K562 (cell line): ENCODE results near the gene TRIM33. TPM values are rescaled to one million over a fixed set of nuclear protein-coding genes. Genes with fewer than 3 reads are reported as not detected.
A peak's percentile ranks its signal among the peaks of the same experiment; 100 is the strongest.

Experiments used
- AFF4 ChIP-seq: sonication (generic); formaldehyde crosslinking; IDR thresholded peaks from 2 replicates; pipeline ENCODE4 v1.8.0; 2023; ENCODE audit warnings: mild to moderate bottlenecking, missing genetic modification reagents
- CTCF ChIP-seq, 3 experiments: IDR thresholded peaks in 2 of 3; conservative IDR thresholded peaks in 1 of 3; 2 replicates each; pipeline ENCODE4 v1.5.1; 2011 to 2012; ENCODE audit warnings: low read length in 3 of 3, mild to moderate bottlenecking in 3 of 3, control low read depth in 2 of 3, improper control_type of control experiment in 1 of 3, inconsistent platforms in 1 of 3, low read depth in 1 of 3, mixed read lengths in 1 of 3, moderate library complexity in 1 of 3; ENCODE audit not compliant: insufficient read depth in 2 of 3
- HINFP ChIP-seq: fragments of 450-650 bp; conservative IDR thresholded peaks from 2 replicates; pipeline ENCODE4 v1.6.1; 2016; ENCODE audit warnings: missing genetic modification characterization, low read depth, mild to moderate bottlenecking, control low read depth, missing compliant biosample characterization
- HIVEP1 ChIP-seq: fragments of 250-450 bp; sonication (Bioruptor Pico); IDR thresholded peaks from 2 replicates; pipeline ENCODE4 v1.4.0; 2020; ENCODE audit warnings: mild to moderate bottlenecking
- HOXB6 ChIP-seq: fragments of 250-450 bp; sonication (Bioruptor Pico); IDR thresholded peaks from 2 replicates; pipeline ENCODE4 v1.5.1; 2022; ENCODE audit warnings: mild to moderate bottlenecking, borderline replicate concordance
- MCM7 ChIP-seq, 2 experiments: fragments of 450-650 bp; IDR thresholded peaks; 2 replicates each; pipeline ENCODE4 v1.6.1; 2016 to 2018
- PATZ1 ChIP-seq: fragments of 250-450 bp; sonication (Bioruptor Pico); IDR thresholded peaks from 2 replicates; pipeline ENCODE4 v1.5.0; 2020; ENCODE audit warnings: mild to moderate bottlenecking, borderline replicate concordance
- TAF15 ChIP-seq: fragments of 200-400 bp; formaldehyde crosslinking; IDR thresholded peaks from 2 replicates; pipeline ENCODE4 v1.6.1; 2017; ENCODE audit warnings: mild to moderate bottlenecking, low read depth, low read length, moderate library complexity
- ZBTB33 ChIP-seq: sonication (generic); formaldehyde crosslinking; IDR thresholded peaks from 2 replicates; pipeline ENCODE4 v1.8.1; 2023; ENCODE audit warnings: mild to moderate bottlenecking, missing genetic modification reagents
- ZKSCAN8 ChIP-seq: fragments of 200-800 bp; sonication (Bioruptor generic); IDR thresholded peaks from 2 replicates; pipeline ENCODE4 v1.6.1; 2016; ENCODE audit warnings: missing genetic modification characterization, missing compliant biosample characterization
- ZNF232 ChIP-seq: sonication (generic); formaldehyde crosslinking; IDR thresholded peaks from 2 replicates; pipeline ENCODE4 v1.8.0; 2022; ENCODE audit warnings: mild to moderate bottlenecking, missing genetic modification reagents
- ZNF436 ChIP-seq: fragments of 250-450, 450-650 bp; sonication (Bioruptor Pico); formaldehyde crosslinking; IDR thresholded peaks from 2 replicates; pipeline ENCODE4 v1.7.0; 2020; ENCODE audit warnings: mild to moderate bottlenecking
- ZNF639 ChIP-seq, 2 experiments: fragments of 200-800 bp in 1 of 2; sonication (Bioruptor generic) in 1 of 2; sonication (generic) in 1 of 2; formaldehyde crosslinking in 1 of 2; IDR thresholded peaks in 1 of 2; conservative IDR thresholded peaks in 1 of 2; 2 replicates each; pipeline versions ENCODE4 v1.5.0 to v1.6.1; 2016 to 2020; ENCODE audit warnings: missing compliant biosample characterization in 1 of 2, missing genetic modification characterization in 1 of 2, missing genetic modification reagents in 1 of 2
- polyA plus RNA-seq, 8 experiments: library from polyadenylated mRNA; depleted of rRNA in 4 of 8; stranded (reverse) in 5 of 8; unstranded in 3 of 8; fragments of >200 nt; fragmentation: Nextera tagmentation in 2 of 8; fragmentation: Illumina TruSeq in 1 of 8; extraction: Ambion mirVana in 2 of 8; extraction: Trizol in 1 of 8; gene quantifications; 2 replicates each; pipeline versions ENCODE4 v1.2.1 to v1.2.3, GENCODE V29; 2011 to 2014; ENCODE audit warnings: inconsistent platforms in 1 of 8, missing spikeins in 1 of 8
- total RNA-seq, 7 experiments: library from RNA; depleted of rRNA in 6 of 7; stranded (reverse); fragments of >200 nt in 6 of 7; fragmentation: Illumina TruSeq in 2 of 7; extraction: Trizol in 2 of 7; gene quantifications; 2 replicates each; pipeline versions ENCODE4 v1.2.1 to v1.2.3, GENCODE V29; 2011 to 2021; ENCODE audit warnings: low replicate concordance in 1 of 7

TRIM33 gene
- total and polyA plus RNA-seq, 9 of the 15 experiments (the other 6 are each of a cell fraction or from before 2014, with no cell fraction given), result 9.3 to 58.4 (median 40.2) TPM

- TF ChIP-seq AFF4 (CRISPR knock-in tag) (no peak), ZKSCAN8 (no peak; the same call in 1 of the 2 replicates), ZBTB33 (CRISPR knock-in tag) (no peak), HOXB6 (CRISPR knock-in tag) (no peak), HIVEP1 (no peak), MCM7 (IDR thresholded peaks at IDR 0.05) (peak in 1 of 2 experiments; percentile 77; a peak in 1 of 4 replicates), CTCF (IDR thresholded peaks at IDR 0.05 in 2 of 3, conservative IDR thresholded peaks at IDR 0.05 in 1 of 3; ENCODE audit: insufficient read depth in 2 of 3, low read depth in 1 of 3, low read length in 3 of 3) (no peak), ZNF436 (CRISPR knock-in tag) (no peak), ZNF639 (CRISPR knock-in tag; conservative IDR thresholded peaks at IDR 0.05 in 1 of 2, IDR thresholded peaks at IDR 0.05 in 1 of 2) (0 out of 4 replicates have a peak, but pooled peaks of 1 of the 2 experiments have one; percentile 24), PATZ1 (no peak), ZNF232 (CRISPR knock-in tag) (no peak), TAF15 (no peak), HINFP (tag) (0 out of 2 replicates have a peak, but pooled peaks have one; percentile 11)
Measured at GRCh38 chr1:114388432-114389003, 122.5 kb downstream of the TRIM33 start (continued).
